GM23248 (cell line): Measurements from ENCODE around the gene SMYD3.
"Not testable (repeated sequence)": the region's sequence is repeated elsewhere in the genome, so short reads cannot be mapped to it uniquely, and the experiment has no call there.

Source experiments
- EZH2 ChIP-seq: fragments of 200-600 bp; sonication (generic); IDR thresholded peaks from 2 replicates; pipeline ENCODE4 v1.6.1; 2018; ENCODE audit warnings: antibody characterized with exemption, mild to moderate bottlenecking; ENCODE audit not compliant: insufficient read depth, poor library complexity, severe bottlenecking
- EZH2phosphoT487 ChIP-seq: fragments of 200-600 bp; sonication (generic); IDR thresholded peaks from 2 replicates; pipeline ENCODE4 v1.6.1; 2018; ENCODE audit warnings: antibody characterized with exemption, moderate library complexity, mild to moderate bottlenecking, low read depth; ENCODE audit not compliant: insufficient read depth

- TF ChIP-seq EZH2, EZH2phosphoT487: not testable (repeated sequence)
Measured at GRCh38 chr1:246329292-246329691, 177.8 kb downstream of the SMYD3 start.
